Measurements from ENCODE around the gene CRK. TPM values are rescaled to one million over a fixed set of nuclear protein-coding genes. Genes with fewer than 3 reads are reported as not detected.

The CRK gene
- total and polyA plus RNA-seq, 11 donors, result 17.0 to 49.0 (median 42.2) TPM

GRCh38 chr17:1414001-1414574, 41.9 kb downstream of the CRK start:
- no peaks in the 10 kb centered on the region for H3K9me3 ChIP-seq
- peaks cover 0 to 23% (median 17%) of the 10 kb centered on the region in 12 donors for H3K4me1 ChIP-seq
- no peak overlapping the region for H3K4me3 ChIP-seq
- ATAC-seq (peak; percentile 21 to 67 (median 36)), DNase-seq (no peak)
- intact Hi-C loops (cut with DNase I), result loop anchor here in 1 of 10 donors (10.0 kb wide), 1 partner anchor 49 kb away; no protein-coding TSS in a partner anchor
- WGBS, 4 donors, result 62 to 76% (median 75%) methylated on average over 5 to 9 of the region's 9 CpGs
- H3K27ac ChIP-seq, result peak overlapping the region in 8 of 12 donors; percentile 1 to 62 (median 41)
- peaks cover 0 to 18% (median 0%) of the 10 kb centered on the region in 9 donors for H3K36me3 ChIP-seq
- no peaks in the 10 kb centered on the region for H3K27me3 ChIP-seq
- TF ChIP-seq CTCF (IDR thresholded peaks at IDR 0.05), result no peak

- H3K4me3 ChIP-seq, result no peak overlapping the region
- WGBS, 4 donors, result 38 to 52% (median 44%) methylated on average over 6 of the region's 6 CpGs
- H3K36me3 ChIP-seq, result peaks cover 0 to 17% (median 0%) of the 10 kb centered on the region in 9 donors
- no peak for TF ChIP-seq POLR2A (IDR thresholded peaks at IDR 0.05)
- no peaks in the 10 kb centered on the region for H3K9me3 ChIP-seq
- peaks cover 0 to 23% (median 17%) of the 10 kb centered on the region in 12 donors for H3K4me1 ChIP-seq
- DNase-seq (peak; percentile 72 to 91 (median 87)), ATAC-seq (peak; percentile 83 to 95 (median 92))
- H3K27me3 ChIP-seq, result no peaks in the 10 kb centered on the region
- intact Hi-C loops (cut with DNase I), result loop anchor here in 1 of 10 donors (10.0 kb wide), 1 partner anchor 49 kb away; no protein-coding TSS in a partner anchor
- H3K27ac ChIP-seq, result peak overlapping the region in 8 of 12 donors; percentile 29 to 62 (median 46)
These were observed 42.7 kb downstream of the CRK start for GRCh38 chr17:1413281-1413791.

GRCh38 chr17:1412185-1413110, 43.6 kb downstream of the CRK start:
- DNase-seq (no peak), ATAC-seq (peak in 2 of 4 donors; percentile 4 to 21)
- H3K4me3 ChIP-seq, result no peak overlapping the region
- peaks cover 0 to 23% (median 17%) of the 10 kb centered on the region in 12 donors for H3K4me1 ChIP-seq
- intact Hi-C loops (cut with DNase I), result loop anchor here in 1 of 10 donors (10.0 kb wide), 1 partner anchor 48 kb away; no protein-coding TSS in a partner anchor
- H3K9me3 ChIP-seq, result no peaks in the 10 kb centered on the region
- TF ChIP-seq CTCF (IDR thresholded peaks at IDR 0.05), result no peak
- no peak for TF ChIP-seq POLR2A (IDR thresholded peaks at IDR 0.05)
- H3K36me3 ChIP-seq, result peaks cover 0 to 8% (median 0%) of the 10 kb centered on the region in 9 donors
- 75 to 84% (median 80%) methylated on average over 26 to 27 of the region's 27 CpGs for WGBS, 4 donors
- peak overlapping the region in 3 of 12 donors; percentile 29 to 46 (median 35) for H3K27ac ChIP-seq
- H3K27me3 ChIP-seq, result no peaks in the 10 kb centered on the region

- TF ChIP-seq POLR2A (IDR thresholded peaks at IDR 0.05) (no peak), CTCF (IDR thresholded peaks at IDR 0.05) (no peak)
- DNase-seq, result no peak
- H3K27me3 ChIP-seq, result no peaks in the 10 kb centered on the region
- H3K36me3 ChIP-seq, result no peaks in the 10 kb centered on the region
- intact Hi-C loops (cut with DNase I), result loop anchor here in 2 of 10 donors (5.0 kb wide), 1 partner anchor 45 kb away; no protein-coding TSS in a partner anchor
- H3K27ac ChIP-seq, result no peak overlapping the region
- H3K9me3 ChIP-seq, result no peaks in the 10 kb centered on the region
- H3K4me3 ChIP-seq, result no peak overlapping the region
- WGBS, 4 donors, result 91 to 95% (median 95%) methylated on average over 4 of the region's 4 CpGs
- H3K4me1 ChIP-seq, result peaks cover 5 to 26% (median 12%) of the 10 kb centered on the region in 12 donors
- no peak for ATAC-seq
These were observed 53.8 kb downstream of the CRK start for GRCh38 chr17:1402262-1402586.
